Vagina (tissue), 2 donors: ENCODE results near the gene XPNPEP2.
A peak's percentile ranks its signal among the peaks of the same experiment; 100 is the strongest.

Experiments used
- POLR2A ChIP-seq, 2 donors: fragments of 450-650 bp; IDR thresholded peaks; one replicate each; pipeline ENCODE4 v1.6.1; 2017; ENCODE audit warnings: antibody characterized with exemption in 2 of 2, mild to moderate bottlenecking in 2 of 2, moderate library complexity in 2 of 2
- POLR2AphosphoS5 ChIP-seq, 2 donors: sonication (generic); formaldehyde crosslinking; IDR thresholded peaks; one replicate each; pipeline ENCODE4 v1.9.0; 2017; ENCODE audit warnings: antibody characterized with exemption in 2 of 2, mild to moderate bottlenecking in 2 of 2, low read depth in 1 of 2; ENCODE audit not compliant: insufficient read depth in 1 of 2
- TF ChIP-seq, protein P1 (sequence below), 3 experiments: fragments of 450-650 bp in 2 of 3; fragments of 200-600 bp in 1 of 3; sonication (generic) in 1 of 3; IDR thresholded peaks; one replicate each; pipeline ENCODE4 v1.5.1; 2017 to 2019; ENCODE audit warnings: antibody characterized with exemption in 3 of 3, mild to moderate bottlenecking in 2 of 3, moderate library complexity in 2 of 3

- TF ChIP-seq, protein P1, sequence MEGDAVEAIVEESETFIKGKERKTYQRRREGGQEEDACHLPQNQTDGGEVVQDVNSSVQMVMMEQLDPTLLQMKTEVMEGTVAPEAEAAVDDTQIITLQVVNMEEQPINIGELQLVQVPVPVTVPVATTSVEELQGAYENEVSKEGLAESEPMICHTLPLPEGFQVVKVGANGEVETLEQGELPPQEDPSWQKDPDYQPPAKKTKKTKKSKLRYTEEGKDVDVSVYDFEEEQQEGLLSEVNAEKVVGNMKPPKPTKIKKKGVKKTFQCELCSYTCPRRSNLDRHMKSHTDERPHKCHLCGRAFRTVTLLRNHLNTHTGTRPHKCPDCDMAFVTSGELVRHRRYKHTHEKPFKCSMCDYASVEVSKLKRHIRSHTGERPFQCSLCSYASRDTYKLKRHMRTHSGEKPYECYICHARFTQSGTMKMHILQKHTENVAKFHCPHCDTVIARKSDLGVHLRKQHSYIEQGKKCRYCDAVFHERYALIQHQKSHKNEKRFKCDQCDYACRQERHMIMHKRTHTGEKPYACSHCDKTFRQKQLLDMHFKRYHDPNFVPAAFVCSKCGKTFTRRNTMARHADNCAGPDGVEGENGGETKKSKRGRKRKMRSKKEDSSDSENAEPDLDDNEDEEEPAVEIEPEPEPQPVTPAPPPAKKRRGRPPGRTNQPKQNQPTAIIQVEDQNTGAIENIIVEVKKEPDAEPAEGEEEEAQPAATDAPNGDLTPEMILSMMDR (IDR thresholded peaks at IDR 0.05) = no peak
- TF ChIP-seq POLR2A (IDR thresholded peaks at IDR 0.05) (no peak), POLR2AphosphoS5 (IDR thresholded peaks at IDR 0.05; ENCODE audit: insufficient read depth in 1 of 2, low read depth in 1 of 2) (peak; percentile 26 to 49)
Observed at GRCh38 chrX:129701624-129702069, 37.1 kb upstream of the XPNPEP2 start.
